Chondrocyte (in vitro differentiated cells): ENCODE measurements around the gene HP1BP3. TPM values are rescaled to one million over a fixed set of nuclear protein-coding genes. Genes with fewer than 3 reads are reported as not detected.

Source experiments
- DNase-seq: peaks from one replicate; pipeline ENCODE4 v3.0.0; 2021; ENCODE audit warnings: mixed read lengths, low spot score
- H3K27ac Mint-ChIP-seq: one replicate; pipeline ENCODE4 v1.8.0; 2021; ENCODE audit warnings: mild to moderate bottlenecking, moderate library complexity, mixed read lengths; ENCODE audit not compliant: unreplicated experiment
- H3K27me3 Mint-ChIP-seq: 2 replicates; pipeline ENCODE4 v1.8.0; 2021; ENCODE audit warnings: low read depth, mixed read lengths
- H3K36me3 Mint-ChIP-seq: 2 replicates; pipeline ENCODE4 v1.8.0; 2021; ENCODE audit warnings: low read depth, mixed read lengths
- H3K4me1 Mint-ChIP-seq: 2 replicates; pipeline ENCODE4 v1.8.0; 2021; ENCODE audit warnings: low read depth, mild to moderate bottlenecking, mixed read lengths
- H3K4me3 Mint-ChIP-seq: one replicate; pipeline ENCODE4 v1.8.0; 2021; ENCODE audit warnings: mild to moderate bottlenecking, moderate library complexity, mixed read lengths; ENCODE audit not compliant: unreplicated experiment
- H3K9me3 Mint-ChIP-seq: 2 replicates; pipeline ENCODE4 v1.8.0; 2021; ENCODE audit warnings: low read depth, mixed read lengths
- total RNA-seq: library from RNA; stranded (reverse); gene quantifications from 3 replicates; pipeline ENCODE4 v1.2.1, GENCODE V29; 2021
- TF ChIP-seq, protein P1 (sequence below): fragments of 200-600 bp; sonication (generic); IDR thresholded peaks from 2 replicates; pipeline ENCODE4 v1.5.0; 2021; ENCODE audit warnings: antibody characterized with exemption, mild to moderate bottlenecking, moderate library complexity

Gene HP1BP3
- total RNA-seq, 1 donor from 2014 or later: 182 TPM

DNA sequence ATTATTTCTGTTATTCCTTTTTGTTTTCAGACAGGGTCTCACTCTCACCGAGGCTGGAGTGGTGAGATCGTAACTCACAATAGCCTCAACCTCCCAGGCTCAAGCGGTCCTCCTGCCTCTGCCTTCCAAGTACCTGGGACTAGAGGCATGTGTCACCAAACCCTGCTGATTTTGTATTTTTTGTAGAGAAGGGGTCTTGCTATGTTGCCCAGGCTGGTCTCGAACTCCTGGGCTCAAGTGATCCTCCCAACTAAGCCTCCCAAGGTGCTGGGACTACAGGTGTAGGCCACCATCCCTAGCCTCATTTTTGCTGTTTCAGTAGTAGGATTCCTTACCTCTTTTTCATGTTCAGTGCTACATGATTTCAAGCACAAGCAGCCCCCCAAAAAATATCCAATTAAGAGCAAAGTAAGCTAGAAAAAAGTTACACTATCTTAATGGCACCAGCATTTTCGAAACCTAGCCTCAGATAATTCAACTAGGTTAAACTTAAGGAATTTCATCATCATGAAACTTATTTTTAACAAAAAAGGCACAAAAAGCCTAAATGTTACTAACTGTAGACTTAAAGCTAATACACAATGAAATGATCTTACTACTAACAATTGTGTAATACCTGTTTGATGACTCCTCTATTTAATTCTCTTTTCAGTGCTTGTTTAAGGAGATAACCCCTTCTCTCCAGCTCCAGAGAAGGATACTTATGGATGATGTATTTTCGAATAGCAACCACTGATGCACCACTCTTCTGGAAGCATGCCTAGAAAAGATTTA lies 16.6 kb downstream of the HP1BP3 start:
- TF ChIP-seq, protein P1, sequence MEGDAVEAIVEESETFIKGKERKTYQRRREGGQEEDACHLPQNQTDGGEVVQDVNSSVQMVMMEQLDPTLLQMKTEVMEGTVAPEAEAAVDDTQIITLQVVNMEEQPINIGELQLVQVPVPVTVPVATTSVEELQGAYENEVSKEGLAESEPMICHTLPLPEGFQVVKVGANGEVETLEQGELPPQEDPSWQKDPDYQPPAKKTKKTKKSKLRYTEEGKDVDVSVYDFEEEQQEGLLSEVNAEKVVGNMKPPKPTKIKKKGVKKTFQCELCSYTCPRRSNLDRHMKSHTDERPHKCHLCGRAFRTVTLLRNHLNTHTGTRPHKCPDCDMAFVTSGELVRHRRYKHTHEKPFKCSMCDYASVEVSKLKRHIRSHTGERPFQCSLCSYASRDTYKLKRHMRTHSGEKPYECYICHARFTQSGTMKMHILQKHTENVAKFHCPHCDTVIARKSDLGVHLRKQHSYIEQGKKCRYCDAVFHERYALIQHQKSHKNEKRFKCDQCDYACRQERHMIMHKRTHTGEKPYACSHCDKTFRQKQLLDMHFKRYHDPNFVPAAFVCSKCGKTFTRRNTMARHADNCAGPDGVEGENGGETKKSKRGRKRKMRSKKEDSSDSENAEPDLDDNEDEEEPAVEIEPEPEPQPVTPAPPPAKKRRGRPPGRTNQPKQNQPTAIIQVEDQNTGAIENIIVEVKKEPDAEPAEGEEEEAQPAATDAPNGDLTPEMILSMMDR: no peak
- H3K27ac Mint-ChIP-seq: peak overlapping the region; percentile 17
- no peaks in the 10 kb centered on the region for H3K4me1 Mint-ChIP-seq
- no peaks in the 10 kb centered on the region for H3K27me3 Mint-ChIP-seq
- DNase-seq: no peak
- no peak overlapping the region for H3K4me3 Mint-ChIP-seq
- peaks cover 22% of the 10 kb centered on the region for H3K36me3 Mint-ChIP-seq
- no peaks in the 10 kb centered on the region for H3K9me3 Mint-ChIP-seq

DNA sequence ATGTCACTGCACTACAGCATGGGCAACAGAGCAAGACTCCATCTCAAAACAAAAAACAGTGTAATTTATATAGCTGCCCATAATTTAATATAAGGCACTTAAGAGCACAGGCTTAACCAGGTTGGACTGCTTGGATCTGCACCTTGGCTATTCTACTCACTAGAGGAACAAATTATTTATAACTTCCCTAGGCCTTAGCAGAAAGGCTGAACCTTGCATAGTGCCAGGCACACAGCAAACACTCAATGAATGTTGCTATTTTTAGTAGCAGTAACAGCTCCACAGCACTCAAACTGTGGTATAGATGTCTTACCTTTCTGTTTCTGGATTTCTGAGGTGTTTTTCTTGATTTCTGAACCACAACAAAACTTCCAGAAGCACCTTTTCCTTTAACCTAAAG lies 19.8 kb downstream of the HP1BP3 start:
- no peak for DNase-seq
- no peak overlapping the region for H3K27ac Mint-ChIP-seq
- no peak overlapping the region for H3K4me3 Mint-ChIP-seq
- H3K27me3 Mint-ChIP-seq: no peaks in the 10 kb centered on the region
- H3K9me3 Mint-ChIP-seq: no peaks in the 10 kb centered on the region
- peaks cover 32% of the 10 kb centered on the region for H3K36me3 Mint-ChIP-seq
- H3K4me1 Mint-ChIP-seq: no peaks in the 10 kb centered on the region
- TF ChIP-seq, protein P1: no peak

DNA sequence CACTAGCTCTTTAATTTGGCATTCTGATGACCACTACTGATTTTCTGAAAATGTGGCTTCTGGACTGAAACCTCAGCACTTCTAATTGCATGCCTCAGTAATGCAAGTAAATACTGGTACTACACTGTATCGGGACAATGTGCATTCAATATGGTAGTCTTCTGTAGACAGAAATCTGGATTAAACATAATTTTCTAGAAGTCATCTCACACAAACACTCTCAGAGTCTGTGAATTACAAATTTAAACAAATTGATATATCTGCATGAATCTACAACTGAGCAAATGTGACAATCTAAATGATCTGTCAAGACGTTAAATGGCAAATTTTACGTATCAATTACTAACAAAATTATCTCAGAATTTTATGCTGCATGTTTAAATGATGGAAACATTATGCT lies 23.7 kb downstream of the HP1BP3 start:
- H3K4me1 Mint-ChIP-seq: no peaks in the 10 kb centered on the region
- DNase-seq: no peak
- TF ChIP-seq, protein P1: no peak
- no peak overlapping the region for H3K4me3 Mint-ChIP-seq
- H3K27me3 Mint-ChIP-seq: no peaks in the 10 kb centered on the region
- H3K9me3 Mint-ChIP-seq: no peaks in the 10 kb centered on the region
- no peak overlapping the region for H3K27ac Mint-ChIP-seq
- H3K36me3 Mint-ChIP-seq: peaks cover 44% of the 10 kb centered on the region

DNA sequence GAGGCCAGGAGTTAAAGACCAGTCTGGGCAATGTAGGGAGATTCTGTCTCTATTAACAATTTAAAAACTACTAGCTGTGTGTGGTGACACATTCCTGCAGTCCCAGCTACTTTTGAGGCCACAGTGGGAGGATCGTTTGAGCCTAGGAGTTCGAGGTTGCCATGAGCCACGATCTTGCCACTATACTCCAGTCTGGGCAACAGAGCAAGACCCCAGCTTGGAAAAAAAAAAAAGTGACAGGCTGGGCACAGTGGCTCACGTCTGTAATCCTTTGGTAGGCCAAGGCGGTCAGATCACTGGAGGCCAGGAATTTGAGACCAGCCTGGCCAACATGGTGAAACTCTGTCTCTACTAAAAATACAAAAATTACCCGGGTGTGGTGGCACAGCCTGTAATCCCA lies 26.8 kb downstream of the HP1BP3 start:
- H3K4me3 Mint-ChIP-seq: no peak overlapping the region
- TF ChIP-seq, protein P1: no peak
- no peak for DNase-seq
- no peak overlapping the region for H3K27ac Mint-ChIP-seq
- peaks cover 51% of the 10 kb centered on the region for H3K36me3 Mint-ChIP-seq
- H3K27me3 Mint-ChIP-seq: no peaks in the 10 kb centered on the region
- H3K9me3 Mint-ChIP-seq: no peaks in the 10 kb centered on the region
- no peaks in the 10 kb centered on the region for H3K4me1 Mint-ChIP-seq

DNA sequence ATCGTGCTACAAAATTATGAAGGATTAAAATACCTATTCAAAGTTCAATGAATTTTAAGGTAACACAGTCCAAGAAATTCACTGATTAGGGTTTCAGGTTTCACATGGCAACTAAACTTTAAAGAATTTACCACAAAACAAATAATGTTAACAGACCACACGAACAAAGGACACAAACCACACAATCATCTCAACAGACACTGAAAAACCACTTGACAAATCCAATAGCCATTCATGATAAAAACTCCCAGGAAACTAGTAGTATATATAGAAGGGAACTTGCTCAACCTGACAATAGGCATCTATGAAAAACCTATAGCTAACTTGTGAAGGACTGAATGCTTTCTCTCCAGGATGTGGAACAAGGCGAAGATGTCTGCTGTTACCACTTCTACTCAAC lies 33.5 kb downstream of the HP1BP3 start:
- Mint-ChIP-seq H3K4me3 (no peak overlapping the region), H3K9me3 (no peaks in the 10 kb centered on the region), H3K36me3 (peaks cover 34% of the 10 kb centered on the region), H3K4me1 (no peaks in the 10 kb centered on the region), H3K27me3 (no peaks in the 10 kb centered on the region), H3K27ac (no peak overlapping the region)
- TF ChIP-seq, protein P1: no peak
- DNase-seq: no peak
